GM12878 (cell line): ENCODE data around the gene PTCH2. TPM values are rescaled to one million over a fixed set of nuclear protein-coding genes. Genes with fewer than 3 reads are reported as not detected.

Experiments used
- ATAC-seq: fragments of 200-7000 bp; cut with Tn5 transposase; 3 replicates; pipeline ENCODE4 v1.9.1; 2020; ENCODE audit warnings: mild to moderate bottlenecking, moderate library complexity
- BruUV-seq: library from RNA; stranded (reverse); fragments of 400-500 nt; replicated peaks from 2 replicates; lab custom pipeline; 2021; lab: Mats Ljungman, UMichigan
- CTCF ChIA-PET: fragments of 300-600 bp; sonication (Branson Sonifier 250); formaldehyde crosslinking; extraction: SDS; loops from one replicate; lab custom pipeline; 2021; ENCODE audit warnings: inconsistent platforms; lab: Yijun Ruan, JAX
- POLR2A ChIA-PET: fragments of 350-600 bp; formaldehyde crosslinking; extraction: SDS; loops from one replicate; lab custom pipeline; 2021; ENCODE audit warnings: inconsistent platforms; lab: Charles Lee
- RAD21 ChIA-PET: fragments of 300-600 bp; sonication (Branson Sonifier 250); formaldehyde crosslinking; loops from one replicate; lab custom pipeline; 2023; ENCODE audit warnings: antibody characterized with exemption; ENCODE audit not compliant: unreplicated experiment; lab: Charles Lee
- SMC1A ChIA-PET: fragments of 300-600 bp; sonication (Branson Sonifier 250); formaldehyde crosslinking; loops from one replicate; lab custom pipeline; 2023; ENCODE audit not compliant: unreplicated experiment, uncharacterized antibody; lab: Charles Lee
- DNase-seq: peaks from one replicate; pipeline ENCODE4 v3.0.0-alpha.2; 2011; ENCODE audit warnings: low read depth, low spot score
- FAIRE-seq: peaks from 3 replicates; lab custom pipeline; 2011; peaks lifted over from hg19 to GRCh38; lab: Jason Lieb, UNC
- H2AFZ ChIP-seq: 2 replicates; pipeline ENCODE4 v1.6.0; 2011; ENCODE audit warnings: low read depth, low read length, control low read depth; ENCODE audit not compliant: control insufficient read depth
- H3K27ac ChIP-seq: 2 replicates; pipeline ENCODE4 v1.5.1; 2011; ENCODE audit warnings: control low read depth; ENCODE audit not compliant: control insufficient read depth, insufficient read depth
- H3K27me3 ChIP-seq, 2 experiments: replicated peaks in 1 of 2; 2 replicates each; pipeline versions ENCODE4 v1.6.0 to v1.6.1; 2011; ENCODE audit warnings: low read length in 1 of 2; ENCODE audit not compliant: control insufficient read depth in 2 of 2, insufficient read depth in 2 of 2
- H3K36me3 ChIP-seq, 2 experiments: 2 replicates each; pipeline ENCODE4 v1.5.1; 2011; ENCODE audit warnings: low read length in 1 of 2; ENCODE audit not compliant: control insufficient read depth in 2 of 2, insufficient read depth in 2 of 2
- H3K4me1 ChIP-seq: 2 replicates; pipeline ENCODE4 v1.6.1; 2011; ENCODE audit warnings: mild to moderate bottlenecking, low read length, moderate library complexity, mixed read lengths; ENCODE audit not compliant: control insufficient read depth, insufficient read depth
- H3K4me2 ChIP-seq: 2 replicates; pipeline ENCODE4 v1.6.0; 2011; ENCODE audit warnings: control low read depth; ENCODE audit not compliant: control insufficient read depth, insufficient read depth
- H3K4me3 ChIP-seq: fragments of 200-600 bp; sonication (generic); 2 replicates; pipeline ENCODE4 v1.5.1; 2016
- H3K79me2 ChIP-seq: 2 replicates; pipeline ENCODE4 v1.6.0; 2011; ENCODE audit warnings: low read length; ENCODE audit not compliant: control insufficient read depth, insufficient read depth
- H3K9ac ChIP-seq: 2 replicates; pipeline ENCODE4 v1.8.0; 2011; ENCODE audit warnings: low read length, control low read depth, mixed read lengths; ENCODE audit not compliant: control insufficient read depth, insufficient read depth
- H3K9me3 ChIP-seq: replicated peaks from 3 replicates; pipeline ENCODE4 v1.5.1; 2011; ENCODE audit warnings: mild to moderate bottlenecking, low read length; ENCODE audit not compliant: control insufficient read depth, insufficient read depth
- H4K20me1 ChIP-seq: 2 replicates; pipeline ENCODE4 v1.6.0; 2011; ENCODE audit not compliant: control insufficient read depth, insufficient read depth
- CREB1 ChIP-seq: IDR thresholded peaks from 2 replicates; pipeline ENCODE4 v1.6.1; 2012; ENCODE audit warnings: low read depth, mild to moderate bottlenecking, inconsistent platforms
- FOXM1 ChIP-seq: IDR thresholded peaks from 2 replicates; pipeline ENCODE4 v1.6.1; 2012; ENCODE audit warnings: low read depth, mild to moderate bottlenecking, inconsistent platforms, low read length, moderate library complexity
- IKZF1 ChIP-seq: fragments of 450-650 bp; conservative IDR thresholded peaks from 2 replicates; pipeline ENCODE4 v1.6.1; 2017; ENCODE audit warnings: antibody characterized with exemption, mild to moderate bottlenecking
- LARP7 ChIP-seq: fragments of 450-650 bp; IDR thresholded peaks from 2 replicates; pipeline ENCODE4 v1.6.1; 2017; ENCODE audit warnings: mild to moderate bottlenecking
- NR2C2 ChIP-seq: IDR thresholded peaks from 2 replicates; pipeline ENCODE4 v1.6.1; 2011; ENCODE audit warnings: borderline replicate concordance, low read depth; ENCODE audit not compliant: control insufficient read depth, insufficient read length
- PAX8 ChIP-seq: fragments of 450-650 bp; IDR thresholded peaks from 2 replicates; pipeline ENCODE4 v1.6.1; 2017; ENCODE audit warnings: mild to moderate bottlenecking, moderate library complexity
- PBX3 ChIP-seq: IDR thresholded peaks from 2 replicates; pipeline ENCODE4 v1.6.1; 2011; ENCODE audit warnings: mild to moderate bottlenecking, low read depth, low read length, moderate library complexity; ENCODE audit not compliant: insufficient replicate concordance
- SIN3A ChIP-seq: IDR thresholded peaks from 2 replicates; pipeline ENCODE4 v1.6.1; 2012; ENCODE audit warnings: low read depth, low read length, improper control_type of control experiment
- TCF7 ChIP-seq: IDR thresholded peaks from 2 replicates; pipeline ENCODE4 v1.6.1; 2014; ENCODE audit warnings: antibody characterized with exemption, borderline replicate concordance
- USF1 ChIP-seq: IDR thresholded peaks from 2 replicates; pipeline ENCODE4 v1.6.1; 2011; ENCODE audit warnings: borderline replicate concordance, low read depth, mild to moderate bottlenecking, moderate library complexity, mixed read lengths, low read length; ENCODE audit not compliant: insufficient read depth; ENCODE audit errors: extremely low read length
- WGBS: methylation state at CpG from one replicate; pipeline ENCODE4 v1.1.6; 2016; ENCODE audit warnings: low lambda C conversion rate; ENCODE audit not compliant: insufficient replicate concordance, insufficient coverage; ENCODE audit errors: missing lambda C conversion rate; 5-methylcytosine and 5-hydroxymethylcytosine counted together
- in situ Hi-C: fragments of 300-500 bp; cut with MboI; formaldehyde crosslinking; loops from 9 replicates; pipeline ENCODE4 v1.14.3; 2018; ENCODE audit warnings: mixed read lengths
- intact Hi-C: fragments of 100-400 bp; cut with micrococcal nuclease; formaldehyde crosslinking; loops from one replicate; pipeline ENCODE4 v1.14.2; 2022; ENCODE audit not compliant: unreplicated experiment
- polyA plus RNA-seq, 11 experiments: library from polyadenylated mRNA; depleted of rRNA in 4 of 11; unstranded in 6 of 11; stranded (reverse) in 5 of 11; fragments of >200 nt; fragmentation: Nextera tagmentation in 4 of 11; fragmentation: Illumina TruSeq in 1 of 11; extraction: Ambion mirVana in 4 of 11; extraction: Trizol in 1 of 11; gene quantifications; 1 replicate in 1 of 11; 2 replicates in 10 of 11; pipeline versions ENCODE4 v1.2.1 to v1.2.3, GENCODE V29; 2011 to 2016; ENCODE audit warnings: inconsistent platforms in 2 of 11, missing spikeins in 2 of 11, low read depth in 1 of 11
- total RNA-seq, 4 experiments: library from RNA; depleted of rRNA in 3 of 4; stranded (reverse); fragments of >200 nt in 3 of 4; fragmentation: Illumina TruSeq in 1 of 4; extraction: Trizol in 1 of 4; gene quantifications; 2 replicates each; pipeline versions ENCODE4 v1.2.1 to v1.2.3, GENCODE V29; 2013 to 2021

PTCH2 gene
- total and polyA plus RNA-seq, 10 of the 15 experiments (the other 5 are each of a cell fraction or from before 2014, with no cell fraction given), result 0.03 to 8.4 (median 0.10) TPM

GRCh38 chr1:44847845-44848244 is 4.8 kb upstream of the PTCH2 start:
- no peak for TF ChIP-seq FOXM1
- TF ChIP-seq NR2C2, result no peak
- TF ChIP-seq IKZF1, result no peak
- no peak for TF ChIP-seq TCF7
- TF ChIP-seq USF1, result no peak
- no peak for TF ChIP-seq LARP7
- no peak for TF ChIP-seq PAX8
- no peak for TF ChIP-seq CREB1
- TF ChIP-seq PBX3, result no peak
- no peak for TF ChIP-seq SIN3A
- CTCF ChIA-PET, result interaction anchor here (0.9 to 1.8 kb wide), 2 partner anchors 9 to 12 kb away, joined by 3 to 15 read pairs; no protein-coding TSS in a partner anchor
- Histone ChIP-seq H3K9ac (no peak overlapping the region), H2AFZ (no peak overlapping the region), H3K27me3 (no peaks in the 10 kb centered on the region), H3K4me1 (peaks cover 3% of the 10 kb centered on the region; the same call in 1 of the 2 replicates), H3K4me3 (no peak overlapping the region), H3K79me2 (no peaks in the 10 kb centered on the region), H4K20me1 (no peaks in the 10 kb centered on the region), H3K36me3 (no peaks in the 10 kb centered on the region; a peak in 1 of 4 replicates), H3K9me3 (no peaks in the 10 kb centered on the region), H3K27ac (no peak overlapping the region), H3K4me2 (no peak overlapping the region)
- RAD21 ChIA-PET, result no interaction called here
- intact Hi-C loops, result no loop called here
- 91% methylated on average over 1 of the region's 1 CpG for WGBS
- DNase-seq (no peak), FAIRE-seq (no peak), ATAC-seq (no peak)
- SMC1A ChIA-PET, result interaction anchor here (0.8 kb wide), 1 partner anchor 39 kb away, joined by 3 read pairs; the partner anchor contains the start of gene BTBD19
- BruUV-seq, result no TSS peak
- in situ Hi-C loops, result no loop called here
- POLR2A ChIA-PET, result interaction anchor here (0.9 to 1.7 kb wide), 2 partner anchors 10 to 55 kb away, joined by 3 read pairs; no protein-coding TSS in a partner anchor
